GM03348 (cell line): ENCODE data around the gene PGA4.
"Not testable (repeated sequence)": the region's sequence is repeated elsewhere in the genome, so short reads cannot be mapped to it uniquely, and the experiment has no call there.

Experiments
- DNase-seq: peaks from one replicate; pipeline ENCODE4 v3.0.0; 2012; ENCODE audit warnings: low spot score

Gene PGA4

DNA sequence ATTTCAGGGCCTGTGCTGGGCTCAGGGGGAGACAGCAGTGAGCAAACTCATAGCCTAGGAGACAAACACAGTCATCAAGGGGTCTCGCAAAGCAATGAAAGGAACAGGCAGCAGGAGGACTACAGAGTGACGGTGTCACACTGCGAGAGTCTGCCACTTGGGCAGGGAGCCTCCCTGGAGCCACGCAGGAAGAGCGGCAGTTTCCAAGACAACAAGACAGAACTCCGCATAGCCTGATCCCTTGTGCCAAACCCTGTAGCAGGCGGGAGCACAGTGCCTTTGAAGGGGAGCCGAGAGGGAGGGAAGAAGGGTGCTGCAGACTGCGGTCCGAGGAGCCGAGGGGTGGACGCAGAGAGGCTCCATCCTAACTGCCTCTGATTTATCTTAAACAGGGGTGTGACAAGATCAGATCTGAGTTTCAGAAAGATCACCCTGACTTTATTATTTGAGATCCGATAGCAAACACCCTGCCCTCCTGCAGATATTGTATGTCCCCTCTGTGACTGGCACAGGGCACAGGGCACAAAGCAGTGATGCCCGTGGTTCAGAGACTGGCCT is 17.6 kb upstream of the PGA4 start:
- not testable (repeated sequence) for DNase-seq

DNA sequence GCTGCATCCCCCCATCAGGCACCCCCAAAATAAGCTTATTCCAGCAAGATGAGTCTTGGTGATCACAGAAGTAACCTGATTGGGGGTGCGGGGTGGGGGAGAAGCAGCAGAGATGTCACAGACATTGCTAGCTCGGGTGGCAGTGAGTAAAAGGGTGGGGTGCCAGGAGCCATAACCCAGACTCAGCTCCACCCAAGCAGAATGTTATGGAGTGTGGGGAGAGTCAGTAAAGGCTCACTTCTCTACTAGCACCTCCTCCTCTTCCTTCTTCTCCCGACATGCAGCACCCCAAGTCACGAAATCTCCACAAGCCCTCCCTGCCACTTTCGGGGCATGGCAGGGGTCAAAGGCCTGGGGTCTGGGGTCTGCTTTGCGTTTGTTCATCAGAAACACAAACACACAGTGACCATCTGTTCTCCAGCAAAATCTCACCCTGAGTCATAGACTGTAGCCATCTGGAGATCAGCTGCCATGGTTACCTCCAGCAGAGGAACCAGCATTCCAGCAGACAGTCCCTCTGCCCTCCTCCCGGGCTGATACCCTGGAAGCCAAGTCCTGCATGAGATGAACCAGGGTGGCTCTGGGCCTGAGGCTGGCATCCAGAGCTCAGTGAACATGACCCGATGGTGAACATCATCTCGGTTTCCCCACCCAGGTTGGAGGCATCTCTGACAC is 14.4 kb upstream of the PGA4 start:
- DNase-seq, result not testable (repeated sequence)

DNA sequence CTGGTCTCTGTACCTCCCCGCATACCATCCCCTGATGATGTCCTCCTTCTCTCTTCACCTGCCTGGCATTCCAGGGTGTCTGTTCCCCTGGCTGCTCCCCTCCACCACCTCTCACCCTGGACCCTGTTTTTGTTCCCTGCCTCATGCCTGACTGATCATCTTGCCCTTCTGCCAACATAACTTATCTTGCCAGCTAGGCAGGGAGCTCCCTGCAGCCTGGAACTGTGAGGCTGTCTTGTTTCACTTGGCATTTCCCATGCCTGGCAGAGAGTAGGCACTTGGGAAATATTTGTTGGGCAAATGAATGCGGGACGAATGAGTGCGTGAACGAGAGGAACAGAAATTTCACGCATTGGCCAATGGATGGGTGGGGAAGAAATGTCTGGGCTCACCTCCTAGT is 11.5 kb upstream of the PGA4 start:
- DNase-seq, result not testable (repeated sequence)

DNA sequence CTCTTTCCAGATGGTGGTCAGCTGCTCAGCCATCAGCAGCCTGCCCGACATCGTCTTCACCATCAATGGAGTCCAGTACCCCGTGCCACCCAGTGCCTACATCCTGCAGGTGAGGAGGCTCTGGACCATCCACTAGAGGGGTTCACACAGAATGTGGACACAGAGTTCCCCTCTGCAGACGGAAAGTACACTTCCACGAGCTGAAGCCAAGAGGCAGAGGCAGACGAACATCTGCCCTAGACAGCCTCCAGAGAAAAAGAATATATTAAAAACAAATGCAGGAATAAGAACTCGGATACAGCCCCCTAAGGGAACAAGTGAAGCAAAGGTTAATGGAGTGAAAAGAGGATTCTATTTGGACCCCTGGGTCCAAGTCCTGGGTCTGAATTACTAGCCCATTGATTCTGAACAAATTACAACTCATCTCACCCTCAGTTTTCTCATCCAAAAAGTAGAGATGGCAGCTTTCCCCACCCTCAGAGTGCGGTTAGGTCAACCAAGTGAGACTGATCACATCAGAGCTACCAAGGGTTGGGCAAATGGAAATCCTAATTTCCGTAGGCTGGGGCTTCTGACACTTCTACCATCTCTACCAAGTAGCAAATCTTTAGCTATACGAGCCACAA is 10.7 kb upstream of the PGA4 start:
- not testable (repeated sequence) for DNase-seq

DNA sequence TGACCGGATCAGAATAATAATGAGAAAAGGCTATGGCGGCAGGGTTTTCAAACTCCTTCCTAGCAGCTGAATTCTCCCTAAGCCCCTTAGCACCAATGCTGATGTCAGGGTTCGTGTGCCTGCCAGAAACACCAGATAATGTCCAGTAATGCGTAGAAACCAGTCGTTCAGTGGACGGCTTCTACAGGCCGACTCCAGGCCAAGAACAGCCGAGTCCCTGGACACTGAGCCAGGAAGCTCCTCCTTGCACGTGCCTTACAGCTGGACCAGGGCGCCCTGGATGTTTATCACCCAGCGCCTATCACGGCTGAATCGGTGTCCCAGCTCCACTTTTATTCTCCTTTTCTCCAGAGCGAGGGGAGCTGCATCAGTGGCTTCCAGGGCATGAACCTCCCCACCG is 9.9 kb upstream of the PGA4 start:
- not testable (repeated sequence) for DNase-seq

DNA sequence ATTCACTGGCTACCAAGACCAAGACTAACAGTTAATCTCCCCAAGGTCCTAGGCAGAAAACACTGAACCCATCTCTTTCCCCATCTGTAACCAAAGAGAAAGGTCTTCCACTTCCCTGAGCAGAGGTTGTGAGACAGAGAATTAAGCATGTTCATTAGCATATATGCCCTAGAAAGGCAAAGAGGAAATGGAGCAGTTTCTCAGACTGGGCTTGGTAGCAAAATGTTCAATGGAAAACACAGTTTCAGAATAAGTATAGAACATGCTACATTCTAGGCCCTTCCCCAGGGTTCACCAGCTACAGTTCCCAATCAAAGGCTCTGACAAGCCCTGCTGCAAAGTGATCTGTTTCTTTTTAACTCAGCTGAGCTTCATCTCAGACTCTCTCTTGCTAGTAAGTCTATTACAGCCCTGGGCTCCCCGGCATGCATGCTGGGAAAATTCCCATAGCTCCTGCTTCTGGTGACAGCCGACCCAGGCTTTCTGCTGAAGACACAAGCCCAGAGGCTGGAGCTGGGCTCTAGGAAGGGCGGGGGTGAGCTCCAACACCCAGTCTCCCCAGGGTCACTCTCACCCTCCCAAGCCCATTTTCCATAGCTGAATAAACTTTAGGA is 8.3 kb upstream of the PGA4 start:
- not testable (repeated sequence) for DNase-seq

DNA sequence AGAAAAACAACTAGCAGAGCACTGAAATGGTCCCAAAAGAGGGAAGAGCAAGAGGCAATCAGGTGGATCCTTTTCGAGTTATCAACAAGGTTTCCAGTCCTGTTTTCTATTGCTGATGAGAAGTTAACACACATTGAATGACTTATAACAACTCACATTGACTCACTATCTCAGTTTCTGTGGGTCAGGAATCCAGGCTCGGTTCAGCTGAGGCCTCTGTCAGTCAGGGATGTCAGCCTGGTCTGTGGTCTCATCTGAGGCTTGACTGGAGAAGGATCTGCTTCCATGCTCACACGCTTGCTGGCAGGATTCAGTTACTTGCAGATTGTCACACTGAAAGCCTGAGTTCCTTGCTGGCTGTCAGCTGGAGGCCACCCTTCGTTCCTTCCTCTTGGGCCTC is 3.8 kb upstream of the PGA4 start:
- not testable (repeated sequence) for DNase-seq

DNA sequence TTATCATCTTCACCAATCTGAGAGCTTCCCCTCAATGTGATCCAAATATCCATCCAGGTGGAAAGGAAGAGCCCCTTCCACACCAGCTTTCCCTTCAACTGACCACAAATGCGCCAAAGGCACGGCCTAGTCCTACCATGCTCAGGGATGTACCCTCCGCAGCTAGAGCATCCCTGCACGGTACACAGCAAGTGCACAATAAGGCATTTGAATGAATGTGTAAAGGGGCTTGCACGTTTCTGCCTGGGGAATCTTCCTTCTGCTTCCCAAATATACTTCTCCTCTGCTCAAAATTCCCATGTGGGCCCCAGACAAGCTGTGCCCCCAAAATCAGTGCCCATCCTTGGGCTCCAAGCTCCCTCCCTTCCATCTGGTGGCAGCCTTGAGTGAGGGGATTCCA is 3.1 kb upstream of the PGA4 start:
- not testable (repeated sequence) for DNase-seq

DNA sequence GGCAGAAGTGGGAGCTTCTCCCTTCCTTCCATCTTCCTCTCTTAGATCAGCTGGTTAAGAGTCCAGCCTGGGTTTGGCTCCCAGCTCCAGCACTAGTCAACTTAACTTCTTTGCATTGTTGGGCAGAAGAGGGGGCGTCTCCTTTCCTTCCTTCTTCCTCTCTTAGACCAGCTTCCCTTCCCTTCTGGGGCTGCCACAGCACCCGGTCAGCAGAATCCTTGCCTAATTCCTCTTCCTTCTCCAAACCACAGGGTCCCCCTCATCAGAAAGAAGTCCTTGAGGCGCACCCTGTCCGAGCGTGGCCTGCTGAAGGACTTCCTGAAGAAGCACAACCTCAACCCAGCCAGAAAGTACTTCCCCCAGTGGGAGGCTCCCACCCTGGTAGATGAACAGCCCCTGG is 545 bp downstream of the PGA4 start:
- DNase-seq, result not testable (repeated sequence)

DNA sequence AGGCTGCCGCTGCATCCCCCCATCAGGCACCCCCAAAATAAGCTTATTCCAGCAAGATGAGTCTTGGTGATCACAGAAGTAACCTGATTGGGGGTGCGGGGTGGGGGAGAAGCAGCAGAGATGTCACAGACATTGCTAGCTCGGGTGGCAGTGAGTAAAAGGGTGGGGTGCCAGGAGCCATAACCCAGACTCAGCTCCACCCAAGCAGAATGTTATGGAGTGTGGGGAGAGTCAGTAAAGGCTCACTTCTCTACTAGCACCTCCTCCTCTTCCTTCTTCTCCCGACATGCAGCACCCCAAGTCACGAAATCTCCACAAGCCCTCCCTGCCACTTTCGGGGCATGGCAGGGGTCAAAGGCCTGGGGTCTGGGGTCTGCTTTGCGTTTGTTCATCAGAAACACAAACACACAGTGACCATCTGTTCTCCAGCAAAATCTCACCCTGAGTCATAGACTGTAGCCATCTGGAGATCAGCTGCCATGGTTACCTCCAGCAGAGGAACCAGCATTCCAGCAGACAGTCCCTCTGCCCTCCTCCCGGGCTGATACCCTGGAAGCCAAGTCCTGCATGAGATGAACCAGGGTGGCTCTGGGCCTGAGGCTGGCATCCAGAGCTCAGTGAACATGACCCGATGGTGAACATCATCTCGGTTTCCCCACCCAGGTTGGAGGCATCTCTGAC is 4.5 kb downstream of the PGA4 start:
- not testable (repeated sequence) for DNase-seq

DNA sequence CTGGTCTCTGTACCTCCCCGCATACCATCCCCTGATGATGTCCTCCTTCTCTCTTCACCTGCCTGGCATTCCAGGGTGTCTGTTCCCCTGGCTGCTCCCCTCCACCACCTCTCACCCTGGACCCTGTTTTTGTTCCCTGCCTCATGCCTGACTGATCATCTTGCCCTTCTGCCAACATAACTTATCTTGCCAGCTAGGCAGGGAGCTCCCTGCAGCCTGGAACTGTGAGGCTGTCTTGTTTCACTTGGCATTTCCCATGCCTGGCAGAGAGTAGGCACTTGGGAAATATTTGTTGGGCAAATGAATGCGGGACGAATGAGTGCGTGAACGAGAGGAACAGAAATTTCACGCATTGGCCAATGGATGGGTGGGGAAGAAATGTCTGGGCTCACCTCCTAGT is 7.3 kb downstream of the PGA4 start:
- DNase-seq, result not testable (repeated sequence)

DNA sequence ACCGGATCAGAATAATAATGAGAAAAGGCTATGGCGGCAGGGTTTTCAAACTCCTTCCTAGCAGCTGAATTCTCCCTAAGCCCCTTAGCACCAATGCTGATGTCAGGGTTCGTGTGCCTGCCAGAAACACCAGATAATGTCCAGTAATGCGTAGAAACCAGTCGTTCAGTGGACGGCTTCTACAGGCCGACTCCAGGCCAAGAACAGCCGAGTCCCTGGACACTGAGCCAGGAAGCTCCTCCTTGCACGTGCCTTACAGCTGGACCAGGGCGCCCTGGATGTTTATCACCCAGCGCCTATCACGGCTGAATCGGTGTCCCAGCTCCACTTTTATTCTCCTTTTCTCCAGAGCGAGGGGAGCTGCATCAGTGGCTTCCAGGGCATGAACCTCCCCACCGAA is 8.9 kb downstream of the PGA4 start:
- DNase-seq, result not testable (repeated sequence)

DNA sequence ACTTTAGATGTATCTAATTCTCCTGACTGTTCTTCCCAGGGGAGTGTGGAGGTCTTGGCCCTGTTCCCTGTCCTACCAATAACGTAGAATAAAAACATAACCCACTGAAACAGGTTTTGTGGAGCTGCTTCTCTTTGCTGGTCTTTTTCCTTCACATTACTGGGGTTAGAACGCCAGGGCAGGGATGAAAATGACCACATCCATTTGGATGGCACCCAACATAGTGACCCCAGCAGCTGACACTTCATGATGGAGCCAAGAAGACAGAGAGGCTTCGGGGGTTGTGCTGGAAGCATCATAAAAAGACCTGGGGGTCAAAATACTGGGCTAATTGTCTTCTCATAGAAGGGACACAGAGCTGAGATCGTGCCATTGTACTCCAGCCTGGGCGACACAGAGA is 9.4 kb downstream of the PGA4 start:
- DNase-seq, result not testable (repeated sequence)

DNA sequence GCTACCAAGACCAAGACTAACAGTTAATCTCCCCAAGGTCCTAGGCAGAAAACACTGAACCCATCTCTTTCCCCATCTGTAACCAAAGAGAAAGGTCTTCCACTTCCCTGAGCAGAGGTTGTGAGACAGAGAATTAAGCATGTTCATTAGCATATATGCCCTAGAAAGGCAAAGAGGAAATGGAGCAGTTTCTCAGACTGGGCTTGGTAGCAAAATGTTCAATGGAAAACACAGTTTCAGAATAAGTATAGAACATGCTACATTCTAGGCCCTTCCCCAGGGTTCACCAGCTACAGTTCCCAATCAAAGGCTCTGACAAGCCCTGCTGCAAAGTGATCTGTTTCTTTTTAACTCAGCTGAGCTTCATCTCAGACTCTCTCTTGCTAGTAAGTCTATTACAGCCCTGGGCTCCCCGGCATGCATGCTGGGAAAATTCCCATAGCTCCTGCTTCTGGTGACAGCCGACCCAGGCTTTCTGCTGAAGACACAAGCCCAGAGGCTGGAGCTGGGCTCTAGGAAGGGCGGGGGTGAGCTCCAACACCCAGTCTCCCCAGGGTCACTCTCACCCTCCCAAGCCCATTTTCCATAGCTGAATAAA is 10.5 kb downstream of the PGA4 start:
- not testable (repeated sequence) for DNase-seq

DNA sequence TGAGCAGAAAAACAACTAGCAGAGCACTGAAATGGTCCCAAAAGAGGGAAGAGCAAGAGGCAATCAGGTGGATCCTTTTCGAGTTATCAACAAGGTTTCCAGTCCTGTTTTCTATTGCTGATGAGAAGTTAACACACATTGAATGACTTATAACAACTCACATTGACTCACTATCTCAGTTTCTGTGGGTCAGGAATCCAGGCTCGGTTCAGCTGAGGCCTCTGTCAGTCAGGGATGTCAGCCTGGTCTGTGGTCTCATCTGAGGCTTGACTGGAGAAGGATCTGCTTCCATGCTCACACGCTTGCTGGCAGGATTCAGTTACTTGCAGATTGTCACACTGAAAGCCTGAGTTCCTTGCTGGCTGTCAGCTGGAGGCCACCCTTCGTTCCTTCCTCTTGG is 15.0 kb downstream of the PGA4 start:
- DNase-seq, result not testable (repeated sequence)

DNA sequence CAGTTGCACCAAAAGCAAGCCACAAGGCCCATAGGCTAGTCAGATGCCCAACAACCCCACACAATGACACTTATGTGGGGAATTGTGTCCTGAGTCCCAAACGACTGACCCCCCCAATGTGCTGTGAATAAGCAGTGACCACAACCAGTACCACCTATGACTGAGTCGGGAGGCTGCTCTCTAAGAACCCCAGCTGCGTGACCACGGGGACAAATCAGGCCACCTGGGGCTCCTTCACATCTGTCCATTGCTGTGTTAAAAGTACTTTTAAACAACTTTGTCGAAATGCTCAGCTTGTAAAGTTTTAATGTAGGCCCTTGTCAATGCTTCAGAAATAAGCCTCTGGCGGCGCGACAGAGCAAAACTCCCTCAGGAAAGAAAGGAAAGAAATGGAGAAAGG is 18.1 kb downstream of the PGA4 start:
- DNase-seq, result not testable (repeated sequence)

DNA sequence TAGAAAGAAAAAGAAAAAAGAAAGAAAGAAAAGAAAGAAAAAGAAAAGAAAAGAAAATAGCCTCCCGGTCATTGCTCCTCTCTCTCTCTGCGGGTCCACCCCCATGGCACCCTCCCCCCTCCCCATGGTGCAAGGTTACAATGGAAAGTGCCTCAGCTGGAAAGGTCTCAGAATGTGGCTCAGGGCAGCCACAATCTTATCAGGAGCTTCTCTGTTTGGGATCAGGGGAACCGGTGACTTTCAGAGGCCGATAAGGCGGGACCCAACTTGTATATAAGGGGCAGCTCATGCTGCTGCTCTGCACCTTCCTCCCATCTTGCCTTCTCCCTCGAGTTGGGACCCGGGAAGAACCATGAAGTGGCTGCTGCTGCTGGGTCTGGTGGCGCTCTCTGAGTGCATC is 18.7 kb downstream of the PGA4 start, which contains the start of gene PGA5:
TSS of gene PGA5 (plus strand) at position 301 of the 400 bp plus-strand sequence. CDS start at position 353, 52 bp downstream.
- not testable (repeated sequence) for DNase-seq

DNA sequence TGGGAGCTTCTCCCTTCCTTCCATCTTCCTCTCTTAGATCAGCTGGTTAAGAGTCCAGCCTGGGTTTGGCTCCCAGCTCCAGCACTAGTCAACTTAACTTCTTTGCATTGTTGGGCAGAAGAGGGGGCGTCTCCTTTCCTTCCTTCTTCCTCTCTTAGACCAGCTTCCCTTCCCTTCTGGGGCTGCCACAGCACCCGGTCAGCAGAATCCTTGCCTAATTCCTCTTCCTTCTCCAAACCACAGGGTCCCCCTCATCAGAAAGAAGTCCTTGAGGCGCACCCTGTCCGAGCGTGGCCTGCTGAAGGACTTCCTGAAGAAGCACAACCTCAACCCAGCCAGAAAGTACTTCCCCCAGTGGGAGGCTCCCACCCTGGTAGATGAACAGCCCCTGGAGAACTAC is 19.4 kb downstream of the PGA4 start:
- DNase-seq, result not testable (repeated sequence)

DNA sequence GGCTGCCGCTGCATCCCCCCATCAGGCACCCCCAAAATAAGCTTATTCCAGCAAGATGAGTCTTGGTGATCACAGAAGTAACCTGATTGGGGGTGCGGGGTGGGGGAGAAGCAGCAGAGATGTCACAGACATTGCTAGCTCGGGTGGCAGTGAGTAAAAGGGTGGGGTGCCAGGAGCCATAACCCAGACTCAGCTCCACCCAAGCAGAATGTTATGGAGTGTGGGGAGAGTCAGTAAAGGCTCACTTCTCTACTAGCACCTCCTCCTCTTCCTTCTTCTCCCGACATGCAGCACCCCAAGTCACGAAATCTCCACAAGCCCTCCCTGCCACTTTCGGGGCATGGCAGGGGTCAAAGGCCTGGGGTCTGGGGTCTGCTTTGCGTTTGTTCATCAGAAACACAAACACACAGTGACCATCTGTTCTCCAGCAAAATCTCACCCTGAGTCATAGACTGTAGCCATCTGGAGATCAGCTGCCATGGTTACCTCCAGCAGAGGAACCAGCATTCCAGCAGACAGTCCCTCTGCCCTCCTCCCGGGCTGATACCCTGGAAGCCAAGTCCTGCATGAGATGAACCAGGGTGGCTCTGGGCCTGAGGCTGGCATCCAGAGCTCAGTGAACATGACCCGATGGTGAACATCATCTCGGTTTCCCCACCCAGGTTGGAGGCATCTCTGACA is 23.3 kb downstream of the PGA4 start:
- not testable (repeated sequence) for DNase-seq

DNA sequence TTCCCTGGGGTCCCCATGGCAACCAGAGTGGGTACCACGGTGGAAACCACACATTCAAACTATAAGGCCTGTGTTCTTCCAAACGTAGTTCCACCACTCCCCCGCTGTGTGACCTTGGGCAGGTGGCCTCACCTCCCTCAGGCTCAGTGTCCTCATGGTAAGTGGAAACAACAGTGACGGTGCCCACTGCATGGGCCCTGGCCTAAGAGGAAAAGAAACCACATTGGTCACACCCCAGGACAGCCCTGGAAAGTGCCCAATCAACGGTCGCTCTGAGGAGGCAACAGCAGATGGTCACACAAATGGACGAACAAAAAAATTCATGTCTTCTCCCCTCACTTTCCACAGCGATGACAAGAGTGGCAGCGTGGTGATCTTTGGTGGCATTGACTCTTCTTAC is 25.9 kb downstream of the PGA4 start:
- DNase-seq, result not testable (repeated sequence)

DNA sequence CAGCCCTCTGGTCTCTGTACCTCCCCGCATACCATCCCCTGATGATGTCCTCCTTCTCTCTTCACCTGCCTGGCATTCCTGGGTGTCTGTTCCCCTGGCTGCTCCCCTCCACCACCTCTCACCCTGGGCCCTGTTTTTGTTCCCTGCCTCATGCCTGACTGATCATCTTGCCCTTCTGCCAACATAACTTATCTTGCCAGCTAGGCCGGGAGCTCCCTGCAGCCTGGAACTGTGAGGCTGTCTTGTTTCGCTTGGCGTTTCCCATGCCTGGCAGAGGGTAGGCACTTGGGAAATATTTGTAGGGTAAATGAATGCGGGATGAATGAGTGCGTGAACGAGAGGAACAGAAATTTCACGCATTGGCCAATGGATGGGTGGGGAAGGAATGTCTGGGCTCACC is 27.1 kb downstream of the PGA4 start:
- not testable (repeated sequence) for DNase-seq
